IPS-15b (cell line): ENCODE measurements around the gene MED13.
A peak's percentile ranks its signal among the peaks of the same experiment; 100 is the strongest.

Source experiments
- H3K27me3 ChIP-seq: one replicate; pipeline ENCODE4 v1.6.1; 2013; ENCODE audit warnings: low read length; ENCODE audit not compliant: control insufficient read depth, insufficient read depth
- H3K36me3 ChIP-seq: one replicate; pipeline ENCODE4 v1.6.1; 2013; ENCODE audit warnings: low read length; ENCODE audit not compliant: control insufficient read depth, insufficient read depth
- H3K4me1 ChIP-seq: one replicate; pipeline ENCODE4 v1.6.1; 2013; ENCODE audit warnings: mild to moderate bottlenecking, low read length; ENCODE audit not compliant: control insufficient read depth, insufficient read depth
- H3K4me3 ChIP-seq: one replicate; pipeline ENCODE4 v1.5.1; 2013; ENCODE audit warnings: low read depth, low read length
- H3K9ac ChIP-seq: one replicate; pipeline ENCODE4 v1.6.1; 2013; ENCODE audit warnings: low read depth, mild to moderate bottlenecking, low read length
- H3K9me3 ChIP-seq: one replicate; pipeline ENCODE4 v1.6.1; 2013; ENCODE audit warnings: mild to moderate bottlenecking, low read length; ENCODE audit not compliant: control insufficient read depth, insufficient read depth

MED13 gene

DNA sequence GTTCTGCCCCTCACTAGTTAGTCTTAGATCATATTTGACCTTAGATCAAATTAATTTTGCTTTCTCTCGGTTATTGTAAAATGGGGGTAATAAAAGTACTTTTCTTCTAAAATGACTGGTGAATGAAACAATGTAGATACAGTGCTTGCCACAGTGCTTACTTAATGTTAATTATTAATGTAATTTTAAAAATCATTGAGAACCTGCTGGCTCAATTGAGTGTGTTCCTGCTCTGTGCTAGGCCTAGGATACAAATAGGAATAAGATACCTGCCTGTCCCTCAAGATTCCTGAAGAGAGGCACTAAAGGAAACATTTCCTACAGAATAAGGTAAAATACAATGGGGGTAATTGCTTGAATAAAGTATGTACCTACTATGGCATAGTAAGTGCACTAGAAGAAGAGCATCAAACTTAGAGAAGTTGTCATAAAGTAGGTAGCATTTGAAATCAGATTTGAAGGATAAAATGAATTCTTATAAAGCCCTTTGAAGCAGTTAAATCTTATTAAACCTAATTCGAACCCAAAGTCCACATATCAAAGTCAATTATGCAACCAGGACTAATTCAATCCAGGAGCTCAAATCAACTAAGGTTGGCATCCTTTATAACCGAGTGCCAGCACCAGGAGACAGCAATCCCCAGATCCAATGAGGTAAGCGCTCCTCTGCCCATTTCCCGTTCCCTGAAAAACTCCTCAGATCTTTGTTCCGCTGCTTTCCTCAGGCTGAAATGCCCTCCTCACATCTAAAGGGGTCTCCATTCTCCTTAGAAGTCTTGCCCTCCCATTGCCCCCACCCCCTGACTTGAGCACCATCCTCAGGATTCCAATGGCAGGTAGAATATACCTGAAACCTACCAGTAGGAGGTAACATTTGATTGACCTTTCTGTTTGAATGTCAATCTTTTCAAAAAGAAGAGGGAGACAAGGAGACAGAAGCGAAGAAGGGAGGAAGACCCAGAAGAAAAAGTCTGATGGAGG, 2.4 kb upstream of the MED13 start:
- H3K4me1 ChIP-seq = peaks cover 11% of the 10 kb centered on the region
- no peak overlapping the region for H3K9ac ChIP-seq
- no peaks in the 10 kb centered on the region for H3K9me3 ChIP-seq
- H3K27me3 ChIP-seq = no peaks in the 10 kb centered on the region
- H3K36me3 ChIP-seq = peaks cover 4% of the 10 kb centered on the region
- no peak overlapping the region for H3K4me3 ChIP-seq

DNA sequence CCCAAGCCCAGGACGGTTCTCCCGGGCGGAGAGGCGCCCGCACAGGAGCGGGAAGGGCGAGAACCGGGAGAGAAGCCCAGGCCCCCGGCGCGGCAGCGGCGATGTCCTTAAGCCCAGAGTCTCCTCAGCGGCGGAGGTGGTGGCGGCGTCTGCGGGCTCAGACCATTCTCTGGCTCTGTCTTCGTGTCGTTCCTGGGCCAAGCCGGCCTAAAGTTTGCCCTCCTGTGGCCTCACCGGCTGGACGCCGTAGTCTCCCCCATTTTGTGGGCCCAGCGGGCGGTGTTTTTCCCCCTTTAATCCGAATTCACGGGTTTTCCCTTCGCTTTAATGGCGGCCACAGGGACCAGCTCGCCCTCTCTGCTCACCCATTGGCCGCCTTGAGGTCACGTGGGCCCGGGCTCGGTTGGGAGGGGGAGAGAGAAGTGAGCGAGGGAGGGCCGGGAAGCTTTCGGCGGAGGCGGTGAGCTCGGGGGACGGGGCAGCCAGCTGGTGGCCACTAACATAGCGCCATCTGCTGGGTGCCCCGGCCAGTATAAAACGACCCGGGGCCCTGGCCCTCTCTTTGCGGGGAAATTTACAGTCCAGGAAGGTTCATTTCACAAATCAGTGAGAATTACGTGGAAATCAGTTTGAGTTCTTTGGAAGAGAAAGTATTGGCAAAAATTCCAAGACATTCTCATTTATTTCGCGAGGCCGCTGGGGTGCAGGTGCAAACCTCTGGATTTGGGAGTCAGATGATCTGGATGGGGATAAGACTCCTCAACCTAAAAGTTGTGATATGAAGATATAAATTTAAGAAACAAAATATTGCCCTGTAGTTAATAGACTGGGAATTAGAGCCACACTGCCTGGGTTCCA, 762 bp upstream of the MED13 start:
- Histone ChIP-seq H3K9me3 (no peaks in the 10 kb centered on the region), H3K9ac (peak overlapping the region; percentile 98), H3K36me3 (peaks cover 4% of the 10 kb centered on the region), H3K4me1 (peaks cover 11% of the 10 kb centered on the region), H3K4me3 (peak overlapping the region; percentile 95), H3K27me3 (no peaks in the 10 kb centered on the region)

DNA sequence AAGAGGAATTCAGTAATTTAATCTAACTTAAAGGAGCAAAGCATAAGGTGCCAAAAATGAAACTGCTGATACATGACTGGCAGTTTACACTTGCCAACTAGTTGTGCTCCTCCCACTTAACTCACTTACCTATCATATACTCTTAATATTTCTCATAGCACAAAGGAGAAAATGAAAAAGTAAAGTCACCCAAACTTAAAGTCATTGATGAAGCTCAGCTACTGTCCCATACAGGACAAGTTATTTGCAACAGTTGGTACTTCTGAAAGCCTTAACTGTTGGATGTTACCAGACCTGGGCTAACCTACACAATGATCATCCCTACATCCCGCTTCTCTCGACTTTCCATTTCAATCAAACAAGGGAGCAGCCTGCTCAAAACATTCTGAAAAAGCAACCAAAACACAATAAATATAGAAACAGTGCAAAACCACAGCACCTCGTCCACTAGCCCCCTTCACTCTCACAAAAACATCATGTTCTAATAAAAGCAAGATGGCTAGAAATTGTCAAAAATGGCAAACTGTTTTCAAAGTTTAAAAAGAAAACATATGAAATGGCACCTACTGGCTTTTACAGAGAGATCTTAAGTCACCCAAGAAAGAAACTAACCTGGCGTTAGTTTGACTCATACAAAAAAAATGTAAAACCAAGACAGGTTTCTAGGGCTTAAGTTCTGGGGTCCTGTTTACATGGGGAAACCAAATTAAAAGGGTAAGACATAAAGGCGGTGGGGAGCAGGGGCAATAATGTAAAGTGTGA, 868 bp downstream of the MED13 start:
- Histone ChIP-seq H3K36me3 (peaks cover 4% of the 10 kb centered on the region), H3K4me3 (peak overlapping the region; percentile 85), H3K27me3 (no peaks in the 10 kb centered on the region), H3K9ac (peak overlapping the region; percentile 82), H3K4me1 (peaks cover 11% of the 10 kb centered on the region), H3K9me3 (no peaks in the 10 kb centered on the region)

DNA sequence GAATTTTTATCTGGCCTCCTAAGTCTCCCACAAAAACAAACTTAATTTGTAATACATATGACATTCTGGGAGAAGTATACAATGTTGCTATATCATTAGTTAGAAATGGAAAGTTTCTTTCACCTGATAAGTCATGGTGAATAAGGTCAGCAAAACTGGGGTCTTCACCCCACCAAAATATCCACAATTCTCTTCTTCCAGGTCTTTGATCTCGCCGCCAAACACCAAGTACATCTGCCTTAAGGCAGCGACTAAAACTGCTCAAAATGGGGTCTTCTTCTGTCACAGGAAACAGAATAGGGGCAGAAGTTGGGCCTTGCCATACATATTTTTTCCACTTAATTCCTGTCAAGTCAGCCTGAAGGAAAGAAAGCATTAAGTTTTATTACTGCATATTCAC, 2.1 kb downstream of the MED13 start:
- Histone ChIP-seq H3K4me3 (peak overlapping the region; percentile 85), H3K36me3 (peaks cover 4% of the 10 kb centered on the region), H3K9me3 (no peaks in the 10 kb centered on the region), H3K4me1 (peaks cover 11% of the 10 kb centered on the region), H3K9ac (no peak overlapping the region), H3K27me3 (no peaks in the 10 kb centered on the region)

DNA sequence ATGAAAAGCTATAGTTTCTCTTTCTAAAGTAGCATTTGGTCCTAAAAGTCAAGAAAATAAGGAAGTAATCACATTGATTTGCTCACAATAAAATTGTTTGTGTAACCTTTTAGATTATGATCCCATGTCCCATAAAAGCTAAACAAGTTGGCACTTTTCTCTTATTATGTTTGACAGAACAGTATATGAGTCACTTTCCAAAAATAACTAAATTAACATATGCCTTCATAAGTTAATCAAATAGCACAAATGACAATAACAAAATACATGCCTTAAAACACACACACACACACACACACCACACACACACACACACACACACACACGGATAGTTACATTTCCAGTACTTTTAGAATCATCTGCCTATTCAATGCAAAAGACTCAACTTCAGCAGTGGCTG, 2.8 kb downstream of the MED13 start:
- H3K36me3 ChIP-seq = peaks cover 4% of the 10 kb centered on the region
- H3K4me1 ChIP-seq = peaks cover 11% of the 10 kb centered on the region
- H3K9me3 ChIP-seq = no peaks in the 10 kb centered on the region
- H3K27me3 ChIP-seq = no peaks in the 10 kb centered on the region
- H3K9ac ChIP-seq = no peak overlapping the region
- H3K4me3 ChIP-seq = no peak overlapping the region

GRCh38 chr17:62059414-62059813, 5.7 kb downstream of the MED13 start:
- Histone ChIP-seq H3K9me3 (no peaks in the 10 kb centered on the region), H3K4me3 (no peak overlapping the region), H3K9ac (no peak overlapping the region), H3K36me3 (no peaks in the 10 kb centered on the region), H3K4me1 (peaks cover 11% of the 10 kb centered on the region), H3K27me3 (no peaks in the 10 kb centered on the region)

DNA sequence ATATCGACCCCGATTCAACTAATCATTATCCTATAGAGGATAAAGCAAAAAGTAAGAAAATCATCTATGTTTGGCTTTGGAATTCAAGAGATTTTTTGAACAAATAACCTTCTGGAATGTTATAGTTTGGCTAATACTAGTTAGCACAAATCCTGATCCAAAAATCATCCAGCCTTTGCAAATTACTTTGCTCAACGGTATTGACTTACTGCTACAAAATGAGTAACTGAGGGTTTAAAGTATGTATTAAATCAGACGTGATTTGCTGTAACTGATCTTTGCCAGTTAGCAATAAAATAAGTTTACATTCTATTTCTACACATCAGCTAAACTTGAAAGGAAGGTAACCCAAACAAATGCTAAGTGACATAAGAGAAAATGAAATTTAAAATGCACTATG, 6.5 kb downstream of the MED13 start:
- no peaks in the 10 kb centered on the region for H3K27me3 ChIP-seq
- H3K9me3 ChIP-seq = no peaks in the 10 kb centered on the region
- H3K4me1 ChIP-seq = peaks cover 7% of the 10 kb centered on the region
- no peak overlapping the region for H3K9ac ChIP-seq
- no peak overlapping the region for H3K4me3 ChIP-seq
- no peaks in the 10 kb centered on the region for H3K36me3 ChIP-seq

DNA sequence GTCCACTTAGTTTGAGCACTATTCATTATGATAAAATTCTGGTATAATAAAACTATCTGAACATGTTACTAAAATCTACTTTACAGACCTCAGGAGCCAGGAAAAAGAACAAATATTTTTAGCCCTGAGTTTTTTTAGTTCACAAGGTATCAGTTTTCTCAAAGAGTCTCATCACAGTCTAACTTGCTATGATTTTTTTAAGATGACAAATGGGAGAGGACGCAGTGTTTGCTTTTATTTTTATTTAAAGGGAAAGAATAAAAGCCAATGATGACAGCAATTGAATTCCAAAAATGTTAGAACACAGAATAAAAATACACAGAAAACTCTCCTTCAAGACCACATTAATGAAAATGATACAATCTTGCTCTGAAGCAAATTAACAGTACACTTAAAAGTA, 7.4 kb downstream of the MED13 start:
- Histone ChIP-seq H3K4me1 (no peaks in the 10 kb centered on the region), H3K9me3 (no peaks in the 10 kb centered on the region), H3K27me3 (no peaks in the 10 kb centered on the region), H3K36me3 (no peaks in the 10 kb centered on the region), H3K4me3 (no peak overlapping the region), H3K9ac (no peak overlapping the region)

DNA sequence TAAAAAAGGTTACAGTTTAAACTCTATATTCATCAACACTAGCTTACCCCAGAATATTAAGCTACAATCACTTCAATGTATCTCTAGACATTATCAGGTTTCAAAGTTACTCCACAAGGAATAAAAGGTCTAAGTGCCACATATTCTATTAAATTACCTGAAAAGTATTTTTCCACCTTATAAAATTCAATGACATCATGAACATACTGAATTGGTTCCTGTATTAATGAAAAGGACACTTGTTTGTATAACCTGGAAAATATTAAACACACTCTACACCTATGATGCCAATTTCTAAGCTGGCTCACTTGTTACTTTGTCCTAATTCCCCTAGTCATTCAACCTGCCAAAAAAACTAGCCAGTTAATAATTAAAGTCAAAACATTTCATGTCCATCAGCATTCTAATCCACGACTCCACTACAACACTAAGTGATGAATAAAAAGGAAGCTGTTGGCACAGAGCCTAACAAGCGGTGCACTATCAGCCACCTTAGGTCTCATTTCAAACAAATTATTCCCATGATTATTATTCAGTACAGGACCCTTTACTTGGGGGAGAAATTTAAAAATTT, 12.2 kb downstream of the MED13 start:
- H3K9me3 ChIP-seq = no peaks in the 10 kb centered on the region
- no peaks in the 10 kb centered on the region for H3K4me1 ChIP-seq
- peaks cover 5% of the 10 kb centered on the region for H3K36me3 ChIP-seq
- no peaks in the 10 kb centered on the region for H3K27me3 ChIP-seq
- H3K9ac ChIP-seq = no peak overlapping the region
- H3K4me3 ChIP-seq = no peak overlapping the region

DNA sequence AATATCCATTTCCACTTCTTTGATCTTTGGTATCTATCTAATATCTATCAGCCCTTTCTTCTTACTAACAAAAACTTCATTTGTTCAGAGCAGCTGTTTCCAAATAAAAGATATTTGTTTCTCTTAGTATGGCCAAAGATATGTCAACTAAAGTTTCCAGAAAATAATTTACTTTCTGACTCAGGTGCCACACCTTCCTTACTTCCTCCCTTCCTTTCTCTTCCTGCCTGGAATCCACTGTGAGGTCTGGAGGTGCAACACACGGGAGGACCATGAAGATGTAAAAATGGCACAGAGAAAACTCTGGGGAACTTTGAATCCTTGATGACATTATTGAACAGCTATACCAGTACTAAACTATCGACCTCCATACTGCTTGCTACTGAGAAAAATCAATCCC, 14.0 kb downstream of the MED13 start:
- Histone ChIP-seq H3K4me1 (no peaks in the 10 kb centered on the region), H3K9me3 (no peaks in the 10 kb centered on the region), H3K9ac (no peak overlapping the region), H3K27me3 (no peaks in the 10 kb centered on the region), H3K36me3 (peaks cover 5% of the 10 kb centered on the region), H3K4me3 (no peak overlapping the region)

DNA sequence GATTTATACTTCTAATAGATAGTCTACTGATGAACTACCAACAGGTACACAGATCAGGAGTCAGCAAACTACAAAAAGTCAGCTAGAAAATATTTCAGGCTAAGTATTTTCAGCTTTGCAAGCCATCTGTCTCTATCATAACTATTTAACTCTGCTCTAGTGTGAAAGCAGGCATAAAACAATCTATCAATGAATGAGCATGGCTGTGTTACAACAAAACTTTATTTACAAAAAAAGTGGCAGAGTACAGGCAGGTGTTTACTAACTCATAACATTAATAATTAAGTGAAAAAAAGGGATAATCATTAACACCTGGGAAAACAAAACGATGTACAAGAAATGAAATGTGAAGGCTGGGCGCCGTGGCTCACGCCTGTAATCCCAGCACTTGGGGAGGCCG, 15.8 kb downstream of the MED13 start:
- Histone ChIP-seq H3K4me1 (no peaks in the 10 kb centered on the region), H3K36me3 (peaks cover 5% of the 10 kb centered on the region), H3K4me3 (no peak overlapping the region), H3K9me3 (no peaks in the 10 kb centered on the region), H3K27me3 (no peaks in the 10 kb centered on the region), H3K9ac (no peak overlapping the region)
